ENCODE data around the gene SCN9A.
"Not testable (repeated sequence)": the region's sequence is repeated elsewhere in the genome, so short reads cannot be mapped to it uniquely, and the experiment has no call there.

Gene SCN9A

GRCh38 chr2:166335284-166335683, 40.5 kb downstream of the SCN9A start:
- DNase-seq (ENCODE audit: low read depth in 2 of 2) = no peak

DNA sequence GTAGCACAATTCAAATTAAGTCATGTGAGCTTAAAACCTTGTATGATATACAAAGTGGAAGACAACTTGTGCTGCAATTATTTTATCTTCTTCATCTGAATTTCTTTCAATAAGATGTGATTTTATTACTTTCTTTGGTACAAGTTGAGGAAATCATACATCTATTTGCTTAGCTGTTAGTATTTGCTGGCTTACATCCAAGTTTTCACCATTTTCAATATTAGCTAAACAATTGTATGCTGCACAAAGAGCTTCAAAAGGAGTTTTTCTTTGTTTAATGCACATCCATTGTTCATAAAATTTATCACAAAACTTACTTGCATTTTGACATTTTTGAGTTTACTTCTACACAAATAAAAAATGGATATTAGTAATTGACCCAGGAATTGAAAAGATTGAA, 40.9 kb downstream of the SCN9A start:
- no peak for DNase-seq (ENCODE audit: low read depth in 2 of 2)

DNA sequence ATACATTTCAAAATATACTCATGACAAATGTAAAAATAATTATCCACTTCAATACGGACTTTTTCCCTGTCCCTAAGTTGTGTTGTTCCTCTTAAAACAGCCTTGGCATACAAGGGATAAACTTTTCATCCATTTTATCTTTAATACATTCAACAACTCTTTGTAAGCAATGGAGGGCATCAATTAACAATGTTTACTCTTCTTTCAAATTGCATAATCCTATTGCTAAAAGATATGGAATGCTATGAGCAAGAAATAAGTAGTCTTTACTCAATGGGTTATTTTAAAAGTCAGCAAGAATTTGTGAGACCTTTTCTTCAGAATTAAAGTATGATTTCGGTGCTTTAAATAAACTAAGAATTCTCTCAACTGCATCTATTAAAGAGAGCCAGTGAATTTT, 41.9 kb downstream of the SCN9A start:
- DNase-seq (ENCODE audit: low read depth in 2 of 2) = no peak

- DNase-seq (ENCODE audit: low read depth in 2 of 2) = no peak
Observed at GRCh38 chr2:166332106-166332505, 43.6 kb downstream of the SCN9A start.

DNA sequence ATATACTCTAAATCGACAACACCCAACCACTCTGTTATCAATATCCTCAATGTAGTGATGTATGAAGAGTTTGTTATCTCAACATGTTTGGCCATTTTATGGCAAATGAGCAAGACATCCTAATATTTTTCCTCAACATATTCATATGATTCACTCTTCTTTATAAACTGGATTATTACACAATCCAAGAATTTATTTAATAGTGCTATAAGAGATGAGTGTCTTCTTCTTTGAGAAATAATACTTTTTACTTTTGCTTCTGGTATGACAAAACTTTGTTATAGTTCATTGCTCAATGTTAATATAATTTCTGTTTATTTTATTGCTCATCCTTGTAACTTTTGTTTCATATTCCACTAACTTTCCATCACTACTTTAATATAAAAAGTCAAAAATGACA, 44.3 kb downstream of the SCN9A start:
- DNase-seq (ENCODE audit: low read depth in 2 of 2) = no peak

DNA sequence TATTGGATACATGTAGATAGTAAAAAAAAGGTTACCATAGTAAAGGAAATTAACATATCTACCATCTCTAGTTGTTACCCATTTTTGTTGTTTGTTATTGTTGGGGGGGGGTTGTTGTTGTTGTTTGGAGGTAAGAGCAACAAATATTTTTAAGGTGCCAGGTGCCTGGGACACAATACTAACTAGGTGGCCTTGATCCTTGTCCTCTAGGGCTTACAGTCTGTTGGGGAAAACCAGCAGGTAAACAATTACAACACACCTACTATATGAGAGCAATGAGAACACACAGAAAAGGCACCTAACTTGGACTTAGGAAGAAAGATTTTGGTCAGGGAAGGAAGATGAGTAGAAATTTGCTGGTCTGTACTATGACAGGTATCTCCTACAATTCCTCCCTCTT, 46.3 kb downstream of the SCN9A start:
- no peak for DNase-seq (ENCODE audit: low read depth in 2 of 2)

DNA sequence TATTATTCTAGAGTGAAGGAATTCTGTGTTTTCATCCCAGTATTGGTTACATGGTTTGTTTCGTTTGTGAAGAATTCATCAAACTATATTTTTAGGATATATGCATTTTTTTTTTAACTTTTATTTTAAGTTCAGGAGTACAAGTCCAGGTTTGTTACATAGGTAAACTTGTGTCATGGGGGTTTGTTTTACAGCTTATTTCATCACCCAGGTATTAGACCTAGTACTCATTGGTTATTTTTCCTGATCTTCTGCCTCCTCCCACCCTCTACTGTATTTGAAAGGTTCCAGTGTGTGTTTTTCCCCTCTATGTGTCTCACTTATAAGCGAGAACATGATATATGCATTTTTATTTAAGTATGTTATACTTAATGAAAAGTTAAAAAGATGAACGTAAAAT, 47.6 kb downstream of the SCN9A start:
- no peak for DNase-seq (ENCODE audit: low read depth in 2 of 2)

GRCh38 chr2:166321076-166321475, 54.7 kb downstream of the SCN9A start:
- no peak for DNase-seq (ENCODE audit: low read depth in 2 of 2)

- DNase-seq (ENCODE audit: low read depth in 2 of 2) = peak; percentile 87 to 89
Observed at GRCh38 chr2:166314022-166314759, 61.6 kb downstream of the SCN9A start.

- DNase-seq (ENCODE audit: low read depth in 2 of 2) = not testable (repeated sequence)
Observed at GRCh38 chr2:166312863-166313262, 62.9 kb downstream of the SCN9A start.

DNA sequence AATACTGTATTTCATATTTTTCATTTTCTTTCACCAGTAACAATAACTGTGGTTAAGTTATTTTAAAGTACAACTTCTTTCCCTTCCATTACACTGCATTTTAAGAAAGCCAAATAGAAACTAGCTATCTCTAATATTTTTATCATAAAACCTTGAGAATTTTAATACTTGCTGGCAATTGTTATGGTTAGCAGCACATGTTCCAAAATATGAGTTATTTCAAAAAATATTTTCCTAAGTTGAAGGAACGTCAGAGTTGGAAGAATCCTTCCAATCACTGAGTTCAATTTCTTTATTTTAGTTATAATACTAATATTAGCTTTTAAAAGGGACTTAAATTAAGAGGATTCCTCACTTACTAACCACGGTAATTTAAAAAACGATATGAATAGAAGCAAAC, 68.4 kb downstream of the SCN9A start:
- no peak for DNase-seq (ENCODE audit: low read depth in 2 of 2)

DNA sequence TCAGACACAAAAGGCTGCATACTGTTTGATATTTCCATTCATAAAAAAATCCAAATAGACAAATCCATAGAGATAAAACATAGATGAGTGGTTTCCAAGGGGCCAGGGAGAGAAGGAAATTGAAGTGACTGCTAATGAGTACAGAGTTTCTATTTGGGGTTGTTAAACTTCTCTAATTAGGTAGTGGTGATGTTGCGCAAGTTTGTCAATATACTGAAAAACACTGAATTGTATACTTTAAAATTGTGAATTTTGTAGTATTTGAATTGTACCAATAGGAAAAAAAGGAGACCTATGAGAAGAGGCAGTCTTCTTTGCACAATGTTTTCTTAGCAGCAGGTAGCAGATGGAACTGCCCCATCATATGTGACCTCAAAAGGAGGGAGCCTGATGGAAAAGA, 71.1 kb downstream of the SCN9A start:
- DNase-seq (ENCODE audit: low read depth in 2 of 2) = no peak

DNA sequence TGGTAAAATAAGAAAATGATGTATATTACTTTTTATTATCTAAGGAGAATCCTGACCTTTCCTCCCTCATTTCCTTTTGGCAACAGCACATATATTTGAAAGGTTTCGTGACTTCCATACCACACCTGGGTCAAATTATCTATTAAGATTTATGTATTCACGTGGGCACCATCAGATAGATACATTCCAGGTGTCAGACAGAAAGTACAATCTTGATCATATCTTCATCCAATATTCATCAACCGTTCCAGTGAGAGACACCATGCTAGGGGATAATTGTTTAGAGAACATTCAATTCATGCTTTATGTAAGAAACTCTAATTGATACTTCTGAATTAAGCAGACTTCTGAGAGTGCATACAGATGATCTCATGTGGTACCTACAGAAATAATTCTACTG, 73.7 kb downstream of the SCN9A start:
- DNase-seq (ENCODE audit: low read depth in 2 of 2) = no peak

DNA sequence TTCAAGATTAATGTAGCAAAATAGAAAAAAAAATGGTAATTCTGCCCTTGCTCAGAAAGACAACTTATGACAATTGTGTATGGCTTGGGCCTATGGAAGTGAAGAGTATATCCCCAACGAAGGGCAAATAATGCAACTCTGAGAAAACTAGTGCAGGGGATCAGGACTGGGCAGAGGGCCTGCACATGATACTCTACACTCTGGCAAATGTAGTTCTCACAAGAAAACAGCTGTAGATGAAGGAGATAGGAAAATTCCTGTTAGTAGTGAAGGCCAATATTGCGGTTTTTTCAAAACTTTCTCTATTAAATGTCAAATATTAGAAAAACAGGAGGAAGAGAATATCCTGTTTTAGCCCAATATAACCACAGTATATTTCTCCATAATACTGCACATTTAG, 77.8 kb downstream of the SCN9A start:
- no peak for DNase-seq (ENCODE audit: low read depth in 2 of 2)

GRCh38 chr2:166293984-166294383, 81.8 kb downstream of the SCN9A start:
- DNase-seq (ENCODE audit: low read depth in 2 of 2) = no peak

DNA sequence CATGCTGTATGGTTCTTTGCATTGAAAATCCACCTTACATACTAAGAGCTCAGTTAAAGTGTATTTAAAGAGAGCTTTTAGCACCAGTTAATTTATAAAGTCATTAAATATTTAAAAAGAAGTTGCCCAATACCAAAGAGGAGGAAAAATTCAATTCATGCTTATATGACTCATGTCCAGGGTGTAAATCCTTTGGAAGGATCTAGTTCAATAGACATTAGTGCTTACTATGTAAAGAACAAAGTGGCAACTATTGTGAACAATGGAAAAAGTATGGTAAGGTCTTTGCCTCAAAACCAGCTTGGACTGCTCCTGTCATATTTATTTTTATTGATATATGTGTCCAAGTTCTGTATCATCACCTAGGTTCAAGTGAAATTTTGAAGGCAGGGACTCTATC, 90.5 kb downstream of the SCN9A start:
- DNase-seq (ENCODE audit: low read depth in 2 of 2) = no peak

- DNase-seq (ENCODE audit: low read depth in 2 of 2) = no peak
Observed at GRCh38 chr2:166284359-166284758, 91.4 kb downstream of the SCN9A start.

- DNase-seq (ENCODE audit: low read depth in 2 of 2) = no peak
Observed at GRCh38 chr2:166282154-166282553, 93.6 kb downstream of the SCN9A start.

- DNase-seq (ENCODE audit: low read depth in 2 of 2) = no peak
Observed at GRCh38 chr2:166278856-166279255, 96.9 kb downstream of the SCN9A start.

DNA sequence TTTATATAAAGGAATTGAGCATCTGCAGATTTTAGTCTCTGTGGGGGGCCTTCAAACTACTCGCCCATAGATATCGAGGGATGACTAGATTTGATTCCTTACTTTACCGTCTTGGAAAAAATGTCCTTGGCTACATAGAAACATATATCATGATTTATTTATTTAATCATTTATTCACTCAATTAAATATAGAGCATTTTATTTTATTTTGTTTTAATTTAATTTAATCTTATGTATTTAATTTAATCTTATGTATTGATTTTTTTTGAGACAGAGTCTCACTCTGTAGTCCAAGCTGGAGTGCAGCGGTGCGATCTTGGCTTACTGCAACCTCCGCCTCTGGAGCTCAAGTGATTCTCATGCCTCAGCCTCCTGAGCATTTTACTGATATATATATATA, 105.4 kb downstream of the SCN9A start:
- DNase-seq (ENCODE audit: low read depth in 2 of 2) = no peak

DNA sequence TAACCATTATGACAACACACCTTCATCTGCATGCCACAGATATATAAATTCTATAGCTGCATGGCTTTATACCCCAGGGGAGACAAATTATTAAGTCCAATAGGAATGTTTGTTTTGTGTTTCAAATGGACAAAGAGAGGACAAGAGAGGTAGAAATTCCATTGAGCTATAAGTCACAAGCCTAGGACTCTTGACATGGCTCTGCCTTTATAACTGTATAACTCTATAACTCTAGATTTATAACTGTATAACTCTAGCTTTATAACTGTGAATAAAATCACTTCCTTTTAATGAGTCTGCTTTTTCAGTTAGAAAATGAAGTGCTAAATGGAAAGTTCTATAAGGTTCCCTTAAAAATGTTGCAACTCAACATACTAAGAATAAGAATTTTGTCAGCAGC, 106.4 kb downstream of the SCN9A start:
- no peak for DNase-seq (ENCODE audit: low read depth in 2 of 2)

GRCh38 chr2:166257859-166258258, 117.9 kb downstream of the SCN9A start:
- DNase-seq (ENCODE audit: low read depth in 2 of 2) = no peak

DNA sequence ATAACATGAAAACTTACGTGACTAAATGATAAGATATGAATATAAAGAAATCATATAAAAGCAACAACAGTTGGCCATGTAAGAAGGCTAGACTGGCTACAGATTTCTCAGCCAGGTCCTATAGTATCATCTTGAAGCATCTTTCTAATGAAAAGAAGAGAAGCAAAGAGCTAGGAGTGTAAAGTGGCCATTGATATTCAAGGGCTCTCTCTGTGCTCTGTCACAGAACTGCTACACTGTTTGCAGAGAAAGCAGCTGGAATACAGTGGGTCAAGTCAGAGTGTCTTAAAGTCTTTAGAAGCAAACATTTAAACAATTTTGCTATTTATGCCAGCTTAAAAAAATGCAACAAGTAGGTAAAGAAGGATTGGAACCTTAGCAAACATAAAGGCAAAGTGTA, 118.8 kb downstream of the SCN9A start:
- no peak for DNase-seq (ENCODE audit: low read depth in 2 of 2)

GRCh38 chr2:166249318-166249717, 126.4 kb downstream of the SCN9A start:
- no peak for DNase-seq (ENCODE audit: low read depth in 2 of 2)

Measured in fibroblast of skin of left quadriceps (primary cell).